H1 (cell line): ENCODE data around the gene HAVCR1. TPM values are rescaled to one million over a fixed set of nuclear protein-coding genes. Genes with fewer than 3 reads are reported as not detected.

Experiments
- CTCF ChIA-PET: fragments of 300-600 bp; sonication (Branson Sonifier 250); formaldehyde crosslinking; loops from one replicate; lab custom pipeline; 2021; ENCODE audit not compliant: partially characterized antibody; lab: Charles Lee
- POLR2A ChIA-PET: fragments of 300-600 bp; sonication (Branson Sonifier 250); formaldehyde crosslinking; loops from one replicate; lab custom pipeline; 2021; ENCODE audit warnings: inconsistent platforms; ENCODE audit not compliant: partially characterized antibody; lab: Charles Lee
- DNase-seq, 2 experiments: peaks; one replicate each; pipeline versions ENCODE4 v3.0.0 to v3.0.0-alpha.2; 2010 to 2022; ENCODE audit warnings: low spot score in 2 of 2, low read depth in 1 of 2, mixed read lengths in 1 of 2
- FAIRE-seq: peaks from 2 replicates; lab custom pipeline; 2011; peaks lifted over from hg19 to GRCh38; lab: Jason Lieb, UNC
- H2AFZ ChIP-seq: 2 replicates; pipeline ENCODE4 v1.8.1; 2012; ENCODE audit warnings: low read length, inconsistent platforms
- H2AK5ac ChIP-seq: 2 replicates; pipeline ENCODE4 v1.6.1; 2013; ENCODE audit warnings: low read depth, low read length
- H2BK120ac ChIP-seq: replicated peaks from 2 replicates; pipeline ENCODE3; 2013; ENCODE audit warnings: low read depth, low read length, inconsistent platforms
- H2BK12ac ChIP-seq: 2 replicates; pipeline ENCODE4 v1.6.1; 2013; ENCODE audit warnings: low read depth, low read length
- H2BK15ac ChIP-seq: 2 replicates; pipeline ENCODE4 v1.6.1; 2013; ENCODE audit warnings: low read length
- H2BK20ac ChIP-seq: 2 replicates; pipeline ENCODE4 v1.6.1; 2013; ENCODE audit warnings: low read length
- H2BK5ac ChIP-seq: 2 replicates; pipeline ENCODE4 v1.6.1; 2013; ENCODE audit warnings: low read depth, low read length
- H3K14ac ChIP-seq: 2 replicates; pipeline ENCODE4 v1.6.1; 2013; ENCODE audit warnings: inconsistent platforms; ENCODE audit not compliant: insufficient read length
- H3K18ac ChIP-seq: 2 replicates; pipeline ENCODE4 v1.6.1; 2013; ENCODE audit warnings: low read length; ENCODE audit errors: extremely low read depth
- H3K23ac ChIP-seq: 2 replicates; pipeline ENCODE4 v1.6.1; 2013; ENCODE audit warnings: inconsistent platforms; ENCODE audit not compliant: insufficient read length
- H3K23me2 ChIP-seq: 2 replicates; pipeline ENCODE4 v1.6.1; 2013; ENCODE audit warnings: low read depth, low read length
- H3K27ac ChIP-seq: 2 replicates; pipeline ENCODE4 v1.6.1; 2011; ENCODE audit warnings: low read depth, low read length, inconsistent platforms
- H3K27me3 ChIP-seq, 4 experiments: replicated peaks in 1 of 4; 1 replicate in 1 of 4; 2 replicates in 3 of 4; pipeline versions ENCODE4 v1.6.1 to v1.8.1; 2011 to 2013; ENCODE audit warnings: low read length in 3 of 4, mild to moderate bottlenecking in 3 of 4, inconsistent platforms in 2 of 4, mixed read lengths in 2 of 4, moderate library complexity in 1 of 4; ENCODE audit not compliant: control insufficient read depth in 3 of 4, insufficient read depth in 3 of 4; ENCODE audit errors: extremely low read depth in 1 of 4
- H3K36me3 ChIP-seq, 4 experiments: 2 replicates each; pipeline versions ENCODE4 v1.6.1 to v1.8.1; 2011 to 2013; ENCODE audit warnings: mild to moderate bottlenecking in 4 of 4, low read length in 3 of 4, moderate library complexity in 2 of 4, control low read depth in 1 of 4, inconsistent platforms in 1 of 4; ENCODE audit not compliant: insufficient read depth in 4 of 4, control insufficient read depth in 2 of 4
- H3K4ac ChIP-seq: replicated peaks from 2 replicates; pipeline ENCODE3; 2013; ENCODE audit warnings: low read length, low read depth, mixed read lengths, inconsistent platforms; ENCODE audit not compliant: insufficient read length
- H3K4me1 ChIP-seq, 4 experiments: replicated peaks in 1 of 4; 1 replicate in 1 of 4; 2 replicates in 3 of 4; pipeline versions ENCODE4 v1.6.1 to v1.8.1; 2011 to 2013; ENCODE audit warnings: low read length in 3 of 4, inconsistent platforms in 2 of 4, mixed read lengths in 1 of 4; ENCODE audit not compliant: insufficient read depth in 4 of 4, control insufficient read depth in 3 of 4
- H3K4me2 ChIP-seq, 2 experiments: 2 replicates each; pipeline versions ENCODE4 v1.6.1 to v1.8.1; 2011 to 2013; ENCODE audit warnings: low read depth in 2 of 2, low read length in 2 of 2, control low read depth in 1 of 2, inconsistent platforms in 1 of 2, mild to moderate bottlenecking in 1 of 2; ENCODE audit not compliant: insufficient read depth in 1 of 2
- H3K4me3 ChIP-seq, 4 experiments: fragments of 200-600, 300-600 bp in 1 of 4; sonication (generic), shearing (Covaris generic), sonication (Bioruptor Twin) in 1 of 4; 2 replicates each; pipeline versions ENCODE4 v1.5.1 to v1.8.1; 2011 to 2016; ENCODE audit warnings: low read length in 4 of 4, low read depth in 3 of 4, control low read depth in 2 of 4, inconsistent platforms in 2 of 4, mild to moderate bottlenecking in 2 of 4, mixed read lengths in 1 of 4, moderate library complexity in 1 of 4; ENCODE audit not compliant: insufficient read depth in 2 of 4; ENCODE audit errors: extremely low read depth in 1 of 4
- H3K56ac ChIP-seq: replicated peaks from 2 replicates; pipeline ENCODE3; 2013; ENCODE audit warnings: low read depth, mild to moderate bottlenecking, mixed read lengths, low read length, inconsistent platforms; ENCODE audit not compliant: insufficient read length
- H3K79me1 ChIP-seq: 2 replicates; pipeline ENCODE4 v1.6.1; 2013; ENCODE audit warnings: low read depth, low read length, control low read depth
- H3K79me2 ChIP-seq, 2 experiments: 2 replicates each; pipeline versions ENCODE4 v1.6.1 to v1.8.1; 2012 to 2013; ENCODE audit warnings: low read length in 2 of 2, mild to moderate bottlenecking in 2 of 2, inconsistent platforms in 1 of 2; ENCODE audit not compliant: insufficient read depth in 2 of 2, control insufficient read depth in 1 of 2
- H3K9ac ChIP-seq, 4 experiments: replicated peaks in 1 of 4; 1 replicate in 1 of 4; 2 replicates in 3 of 4; pipeline versions ENCODE4 v1.6.1 to v1.8.1; 2011 to 2013; ENCODE audit warnings: low read depth in 3 of 4, low read length in 3 of 4, control low read depth in 2 of 4, mild to moderate bottlenecking in 2 of 4, moderate library complexity in 2 of 4, inconsistent platforms in 1 of 4; ENCODE audit errors: extremely low read depth in 1 of 4
- H3K9me3 ChIP-seq, 2 experiments: 2 replicates each; pipeline versions ENCODE4 v1.6.1 to v1.8.1; 2012 to 2013; ENCODE audit warnings: mild to moderate bottlenecking in 2 of 2, moderate library complexity in 2 of 2, control low read depth in 1 of 2, inconsistent platforms in 1 of 2, low read depth in 1 of 2, low read length in 1 of 2, mixed read lengths in 1 of 2; ENCODE audit not compliant: insufficient read depth in 2 of 2
- H4K20me1 ChIP-seq, 2 experiments: replicated peaks in 1 of 2; 2 replicates each; pipeline versions ENCODE3 to v1.8.1; 2011 to 2013; ENCODE audit warnings: inconsistent platforms in 2 of 2, low read length in 2 of 2, mild to moderate bottlenecking in 1 of 2; ENCODE audit not compliant: insufficient read depth in 2 of 2, control insufficient read depth in 1 of 2
- H4K5ac ChIP-seq: 2 replicates; pipeline ENCODE4 v1.6.1; 2013; ENCODE audit warnings: low read length, low read depth, mixed read lengths, inconsistent platforms; ENCODE audit not compliant: insufficient read length
- H4K8ac ChIP-seq: 2 replicates; pipeline ENCODE4 v1.8.0; 2013; ENCODE audit warnings: mild to moderate bottlenecking, moderate library complexity, low read length, inconsistent platforms; ENCODE audit not compliant: insufficient read depth; ENCODE audit errors: extremely low read depth
- H4K91ac ChIP-seq: replicated peaks from 2 replicates; pipeline ENCODE3; 2013; ENCODE audit warnings: low read length, mixed read lengths, inconsistent platforms; ENCODE audit not compliant: insufficient read length
- ATF3 ChIP-seq: IDR thresholded peaks from 2 replicates; pipeline ENCODE4 v1.6.1; 2011; ENCODE audit warnings: low read depth, mild to moderate bottlenecking, low read length; ENCODE audit not compliant: insufficient read depth
- NRF1 ChIP-seq: IDR thresholded peaks from 2 replicates; pipeline ENCODE4 v1.6.1; 2011; ENCODE audit warnings: mild to moderate bottlenecking, low read depth, low read length, improper control_type of control experiment
- RBBP5 ChIP-seq: IDR thresholded peaks from 2 replicates; pipeline ENCODE4 v1.7.1; 2012; ENCODE audit warnings: low read depth, mild to moderate bottlenecking, inconsistent platforms, low read length, moderate library complexity, borderline replicate concordance
- TBP ChIP-seq: IDR thresholded peaks from 2 replicates; pipeline ENCODE4 v1.6.1; 2011; ENCODE audit warnings: low read depth, low read length, improper control_type of control experiment
- WGBS, 2 experiments: shearing (Covaris generic) in 1 of 2; methylation state at CpG; one replicate each; pipeline versions ENCODE4 v1.1.6 to v1.1.7; 2013 to 2015; ENCODE audit warnings: low lambda C conversion rate in 2 of 2, mixed read lengths in 2 of 2, inconsistent platforms in 1 of 2, low coverage in 1 of 2, missing lambda C conversion rate in 1 of 2; ENCODE audit not compliant: insufficient replicate concordance in 2 of 2, insufficient coverage in 1 of 2, insufficient read length in 1 of 2; ENCODE audit errors: extremely low coverage in 1 of 2, missing lambda C conversion rate in 1 of 2; 5-methylcytosine and 5-hydroxymethylcytosine counted together
- polyA plus RNA-seq, 7 experiments: library from polyadenylated mRNA; depleted of rRNA in 3 of 7; stranded (reverse) in 5 of 7; unstranded in 2 of 7; fragments of >200 nt in 5 of 7; fragments of 200-250 nt in 2 of 7; gene quantifications; 1 replicate in 5 of 7; 2 replicates in 1 of 7; 4 replicates in 1 of 7; pipeline versions ENCODE4 v1.2.1 to v1.2.3, GENCODE V29; 2011 to 2013; ENCODE audit warnings: missing spikeins in 2 of 7, mixed read lengths in 2 of 7
- total RNA-seq: library from RNA; stranded (reverse); fragmentation: NEBNext Ultra II Directional; extraction: Animal tissue kit (Norgen Biotek cat#: 25700); gene quantifications from 2 replicates; pipeline ENCODE4 v1.2.1, GENCODE V29; 2021

The HAVCR1 gene
- total and polyA plus RNA-seq, 2 of the 8 experiments (the other 6 are each of a cell fraction or from before 2014, with no cell fraction given), result not detected

- no peak overlapping the region for H3K4me3 ChIP-seq
- no peak overlapping the region for H2AFZ ChIP-seq
- no peaks in the 10 kb centered on the region for H3K79me1 ChIP-seq
- no peak overlapping the region for H3K14ac ChIP-seq
- H3K18ac ChIP-seq, result no peak overlapping the region
- no peak overlapping the region for H2BK20ac ChIP-seq
- H3K23me2 ChIP-seq, result no peaks in the 10 kb centered on the region; the same call in 1 of the 2 replicates
- no peak overlapping the region for H2BK12ac ChIP-seq
- no peak overlapping the region for H2BK15ac ChIP-seq
- FAIRE-seq (no peak), DNase-seq (no peak)
- 79% methylated on average over 3 of the region's 3 CpGs; no CpG with 5 or more reads in 1 of the 2 experiments for WGBS, 2 experiments
- no peak overlapping the region for H4K8ac ChIP-seq
- POLR2A ChIA-PET, result no interaction called here
- no peaks in the 10 kb centered on the region for H4K20me1 ChIP-seq
- no peak overlapping the region for H3K4me2 ChIP-seq
- no peak overlapping the region for H2BK120ac ChIP-seq
- no peak overlapping the region for H3K27ac ChIP-seq
- H4K91ac ChIP-seq, result no peak overlapping the region
- no peak overlapping the region for H3K9ac ChIP-seq
- no peak overlapping the region for H3K56ac ChIP-seq
- no peaks in the 10 kb centered on the region for H3K9me3 ChIP-seq
- no peaks in the 10 kb centered on the region for H3K4me1 ChIP-seq
- H2AK5ac ChIP-seq, result no peak overlapping the region
- CTCF ChIA-PET, result interaction anchor here (0.6 kb wide), 1 partner anchor 269 kb away, joined by 3 read pairs; no protein-coding TSS in a partner anchor
- H2BK5ac ChIP-seq, result no peak overlapping the region
- no peak overlapping the region for H3K23ac ChIP-seq
- H3K79me2 ChIP-seq, result no peaks in the 10 kb centered on the region
- no peaks in the 10 kb centered on the region for H3K27me3 ChIP-seq
- no peak overlapping the region for H4K5ac ChIP-seq
- H3K36me3 ChIP-seq, result no peaks in the 10 kb centered on the region
- no peak overlapping the region for H3K4ac ChIP-seq
- TF ChIP-seq RBBP5 (no peak), TBP (no peak), NRF1 (no peak), ATF3 (no peak)
Observed at GRCh38 chr5:157059891-157060290, 975 bp upstream of the HAVCR1 start.
